Measurements from ENCODE around the gene GSTM1. TPM values are rescaled to one million over a fixed set of nuclear protein-coding genes. Genes with fewer than 3 reads are reported as not detected.
A peak's percentile ranks its signal among the peaks of the same experiment; 100 is the strongest.

The GSTM1 gene
- total RNA-seq: 16.7 TPM

DNA sequence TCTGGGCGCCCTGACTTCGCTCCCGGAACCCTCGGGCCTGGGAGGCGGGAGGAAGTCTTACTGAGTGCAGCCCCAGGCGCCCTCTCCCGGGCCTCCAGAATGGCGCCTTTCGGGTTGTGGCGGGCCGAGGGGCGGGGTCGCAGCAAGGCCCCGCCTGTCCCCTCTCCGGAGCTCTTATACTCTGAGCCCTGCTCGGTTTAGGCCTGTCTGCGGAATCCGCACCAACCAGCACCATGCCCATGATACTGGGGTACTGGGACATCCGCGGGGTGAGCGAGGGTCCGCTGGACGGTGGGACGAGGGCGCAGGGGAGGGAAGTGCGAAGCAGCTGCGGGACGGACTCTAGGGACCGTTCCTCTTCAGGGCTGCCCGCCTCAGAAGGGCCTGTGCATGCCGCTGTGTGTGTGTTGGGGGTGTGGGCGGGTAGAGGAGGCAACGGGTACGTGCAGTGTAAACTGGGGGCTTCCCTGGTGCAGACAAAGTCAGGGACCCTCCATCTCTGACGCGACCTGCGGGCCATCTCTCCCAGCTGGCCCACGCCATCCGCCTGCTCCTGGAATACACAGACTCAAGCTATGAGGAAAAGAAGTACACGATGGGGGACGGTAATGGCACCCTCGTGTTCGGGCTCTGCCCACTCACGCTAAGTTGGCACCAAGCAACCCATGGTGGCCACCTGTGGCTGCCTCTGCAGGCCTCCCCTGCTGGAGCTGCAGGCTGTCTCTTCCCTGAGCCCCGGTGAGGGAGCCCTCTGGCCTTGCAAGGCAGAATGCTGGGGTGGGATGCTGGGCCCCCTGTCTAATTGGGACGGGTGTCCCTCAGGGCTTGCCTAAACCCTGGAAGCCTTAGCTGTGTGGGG is at the start of gene GSTM1:
TSS of gene GSTM1 (plus strand) at position 177 of the 859 bp plus-strand sequence. CDS start at position 234, 57 bp downstream.
- no peaks in the 10 kb centered on the region for H3K9me3 ChIP-seq (ENCODE audit: control insufficient read depth in 3 of 3, low read length in 3 of 3)
- H3K27ac ChIP-seq (ENCODE audit: low read depth, low read length): no peak within 1 kb of the TSS
- H3K36me3 ChIP-seq (ENCODE audit: control insufficient read depth in 3 of 3, insufficient read depth in 3 of 3, low read length in 3 of 3): no peaks in the 10 kb centered on the region
- H3K27me3 ChIP-seq (ENCODE audit: control insufficient read depth in 3 of 3, insufficient read depth in 3 of 3, low read length in 3 of 3): no peaks in the 10 kb centered on the region
- peak within 1 kb of the TSS in 1 of 3 donors; percentile 87 for H3K9ac ChIP-seq (ENCODE audit: low read depth in 1 of 3, low read length in 3 of 3)
- peaks cover 0 to 6% (median 0%) of the 10 kb centered on the region in 3 donors for H3K4me1 ChIP-seq (ENCODE audit: control insufficient read depth in 3 of 3, insufficient read depth in 3 of 3, low read length in 3 of 3)
- H3K4me3 ChIP-seq (ENCODE audit: low read length in 3 of 3): peak within 1 kb of the TSS in 1 of 3 donors; percentile 73

DNA sequence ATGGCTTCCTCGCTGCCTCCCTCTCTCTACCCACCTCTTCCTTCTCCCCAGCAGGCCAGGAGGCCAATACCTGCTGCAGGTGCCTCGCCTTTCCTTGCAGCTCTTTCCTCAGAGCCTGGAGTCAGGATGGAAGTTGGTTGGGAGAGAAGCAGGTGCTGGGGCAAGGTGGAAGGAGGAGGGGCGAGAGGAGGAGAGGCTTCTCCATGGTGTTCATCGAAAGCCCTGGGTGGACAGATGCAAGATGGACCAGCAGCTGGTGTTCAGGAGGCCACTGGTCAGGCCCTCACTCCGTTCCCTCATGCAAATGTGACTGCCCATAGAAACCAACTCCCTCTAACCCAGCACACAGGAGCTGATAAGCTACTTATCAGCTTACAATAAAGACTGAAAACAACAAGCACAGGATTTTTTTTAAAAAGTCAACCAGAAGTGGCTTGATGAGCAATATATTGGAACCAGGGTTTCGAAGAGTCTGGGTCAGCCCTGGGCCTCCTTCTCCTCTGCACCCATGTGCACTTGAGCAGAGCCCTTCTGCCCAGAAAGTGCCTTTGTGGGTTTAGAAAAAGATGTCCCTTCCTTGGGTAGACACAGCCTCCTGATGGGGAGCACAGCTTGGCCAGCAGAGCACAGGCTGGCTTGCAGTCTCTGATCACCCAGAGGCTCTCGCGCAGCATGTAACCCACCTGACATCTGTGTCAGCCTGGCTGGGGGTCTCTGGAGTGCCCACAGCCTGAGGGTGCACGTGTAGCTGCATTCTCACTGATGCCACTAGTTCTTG is 48.4 kb upstream of the GSTM1 start:
- peaks cover 12 to 19% (median 18%) of the 10 kb centered on the region in 3 donors for H3K4me1 ChIP-seq (ENCODE audit: control insufficient read depth in 3 of 3, insufficient read depth in 3 of 3, low read length in 3 of 3)
- no peak overlapping the region for H3K9ac ChIP-seq (ENCODE audit: low read depth in 1 of 3, low read length in 3 of 3)
- no peaks in the 10 kb centered on the region for H3K27me3 ChIP-seq (ENCODE audit: control insufficient read depth in 3 of 3, insufficient read depth in 3 of 3, low read length in 3 of 3)
- no peaks in the 10 kb centered on the region for H3K36me3 ChIP-seq (ENCODE audit: control insufficient read depth in 3 of 3, insufficient read depth in 3 of 3, low read length in 3 of 3)
- no peaks in the 10 kb centered on the region for H3K9me3 ChIP-seq (ENCODE audit: control insufficient read depth in 3 of 3, low read length in 3 of 3)
- no peak overlapping the region for H3K27ac ChIP-seq (ENCODE audit: low read depth, low read length)
- H3K4me3 ChIP-seq (ENCODE audit: low read length in 3 of 3): no peak overlapping the region

- Histone ChIP-seq H3K27me3 (ENCODE audit: control insufficient read depth in 3 of 3, insufficient read depth in 3 of 3, low read length in 3 of 3) (no peaks in the 10 kb centered on the region), H3K4me1 (ENCODE audit: control insufficient read depth in 3 of 3, insufficient read depth in 3 of 3, low read length in 3 of 3) (peaks cover 12 to 19% (median 18%) of the 10 kb centered on the region in 3 donors), H3K27ac (ENCODE audit: low read depth, low read length) (no peak overlapping the region), H3K9ac (ENCODE audit: low read depth in 1 of 3, low read length in 3 of 3) (peak overlapping the region in 1 of 3 donors; percentile 44), H3K9me3 (ENCODE audit: control insufficient read depth in 3 of 3, low read length in 3 of 3) (no peaks in the 10 kb centered on the region), H3K4me3 (ENCODE audit: low read length in 3 of 3) (no peak overlapping the region), H3K36me3 (ENCODE audit: control insufficient read depth in 3 of 3, insufficient read depth in 3 of 3, low read length in 3 of 3) (no peaks in the 10 kb centered on the region)
Observed at GRCh38 chr1:109639841-109640184, 47.8 kb upstream of the GSTM1 start.

- Histone ChIP-seq H3K4me1 (ENCODE audit: control insufficient read depth in 3 of 3, insufficient read depth in 3 of 3, low read length in 3 of 3) (peaks cover 12 to 19% (median 18%) of the 10 kb centered on the region in 3 donors), H3K27me3 (ENCODE audit: control insufficient read depth in 3 of 3, insufficient read depth in 3 of 3, low read length in 3 of 3) (no peaks in the 10 kb centered on the region), H3K9me3 (ENCODE audit: control insufficient read depth in 3 of 3, low read length in 3 of 3) (no peaks in the 10 kb centered on the region), H3K36me3 (ENCODE audit: control insufficient read depth in 3 of 3, insufficient read depth in 3 of 3, low read length in 3 of 3) (no peaks in the 10 kb centered on the region), H3K27ac (ENCODE audit: low read depth, low read length) (no peak overlapping the region), H3K4me3 (ENCODE audit: low read length in 3 of 3) (no peak overlapping the region), H3K9ac (ENCODE audit: low read depth in 1 of 3, low read length in 3 of 3) (peak overlapping the region in 2 of 3 donors; percentile 16 to 44)
Observed at GRCh38 chr1:109640285-109640865, 47.2 kb upstream of the GSTM1 start.

DNA sequence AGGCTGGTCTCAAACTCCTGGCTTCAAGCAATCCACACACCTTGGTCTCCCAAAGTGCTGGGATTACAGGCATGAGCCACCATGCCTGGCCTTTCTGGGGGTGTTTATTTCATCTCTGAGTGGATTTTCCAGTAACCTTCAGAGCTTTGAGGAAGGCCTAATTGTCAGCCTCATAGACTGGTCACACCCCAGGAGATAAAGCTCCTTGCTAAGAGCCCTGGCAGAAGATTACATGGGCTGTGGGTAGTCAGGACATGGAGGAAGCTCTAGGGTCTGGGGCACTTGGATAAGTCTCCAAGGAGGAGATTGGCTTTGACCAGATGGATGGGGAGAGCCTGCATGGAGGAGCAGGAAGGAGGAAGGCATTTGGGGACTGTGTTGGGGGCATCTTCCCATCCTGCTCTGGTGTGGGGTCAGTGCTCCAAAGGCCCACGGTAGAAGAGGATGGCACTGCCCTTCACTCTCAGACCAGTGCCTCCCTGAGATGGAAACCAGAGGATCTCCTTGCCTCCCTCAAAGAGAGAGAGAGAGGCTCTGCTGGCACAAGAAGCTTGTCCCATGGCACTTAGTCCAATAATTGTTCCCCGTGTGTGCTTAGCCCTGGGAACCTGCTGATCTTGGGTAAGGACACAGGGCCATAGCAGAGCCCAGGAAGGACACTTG is 46.4 kb upstream of the GSTM1 start:
- H3K9me3 ChIP-seq (ENCODE audit: control insufficient read depth in 3 of 3, low read length in 3 of 3): no peaks in the 10 kb centered on the region
- H3K36me3 ChIP-seq (ENCODE audit: control insufficient read depth in 3 of 3, insufficient read depth in 3 of 3, low read length in 3 of 3): no peaks in the 10 kb centered on the region
- H3K27ac ChIP-seq (ENCODE audit: low read depth, low read length): no peak overlapping the region
- H3K4me3 ChIP-seq (ENCODE audit: low read length in 3 of 3): no peak overlapping the region
- H3K9ac ChIP-seq (ENCODE audit: low read depth in 1 of 3, low read length in 3 of 3): no peak overlapping the region
- H3K4me1 ChIP-seq (ENCODE audit: control insufficient read depth in 3 of 3, insufficient read depth in 3 of 3, low read length in 3 of 3): peaks cover 8 to 14% (median 14%) of the 10 kb centered on the region in 3 donors
- H3K27me3 ChIP-seq (ENCODE audit: control insufficient read depth in 3 of 3, insufficient read depth in 3 of 3, low read length in 3 of 3): no peaks in the 10 kb centered on the region

GRCh38 chr1:109641861-109642260 is 45.8 kb upstream of the GSTM1 start:
- peaks cover 2 to 10% (median 9%) of the 10 kb centered on the region in 3 donors for H3K4me1 ChIP-seq (ENCODE audit: control insufficient read depth in 3 of 3, insufficient read depth in 3 of 3, low read length in 3 of 3)
- H3K27me3 ChIP-seq (ENCODE audit: control insufficient read depth in 3 of 3, insufficient read depth in 3 of 3, low read length in 3 of 3): no peaks in the 10 kb centered on the region
- H3K36me3 ChIP-seq (ENCODE audit: control insufficient read depth in 3 of 3, insufficient read depth in 3 of 3, low read length in 3 of 3): no peaks in the 10 kb centered on the region
- no peak overlapping the region for H3K9ac ChIP-seq (ENCODE audit: low read depth in 1 of 3, low read length in 3 of 3)
- no peak overlapping the region for H3K4me3 ChIP-seq (ENCODE audit: low read length in 3 of 3)
- no peak overlapping the region for H3K27ac ChIP-seq (ENCODE audit: low read depth, low read length)
- no peaks in the 10 kb centered on the region for H3K9me3 ChIP-seq (ENCODE audit: control insufficient read depth in 3 of 3, low read length in 3 of 3)

GRCh38 chr1:109642626-109643025 is 45.0 kb upstream of the GSTM1 start:
- Histone ChIP-seq H3K27ac (ENCODE audit: low read depth, low read length) (no peak overlapping the region), H3K4me3 (ENCODE audit: low read length in 3 of 3) (no peak overlapping the region), H3K9me3 (ENCODE audit: control insufficient read depth in 3 of 3, low read length in 3 of 3) (no peaks in the 10 kb centered on the region), H3K27me3 (ENCODE audit: control insufficient read depth in 3 of 3, insufficient read depth in 3 of 3, low read length in 3 of 3) (no peaks in the 10 kb centered on the region), H3K9ac (ENCODE audit: low read depth in 1 of 3, low read length in 3 of 3) (no peak overlapping the region), H3K36me3 (ENCODE audit: control insufficient read depth in 3 of 3, insufficient read depth in 3 of 3, low read length in 3 of 3) (no peaks in the 10 kb centered on the region), H3K4me1 (ENCODE audit: control insufficient read depth in 3 of 3, insufficient read depth in 3 of 3, low read length in 3 of 3) (peaks cover 2 to 10% (median 9%) of the 10 kb centered on the region in 3 donors)

- Histone ChIP-seq H3K9ac (ENCODE audit: low read depth in 1 of 3, low read length in 3 of 3) (peak overlapping the region in 2 of 3 donors; percentile 14 to 81), H3K9me3 (ENCODE audit: control insufficient read depth in 3 of 3, low read length in 3 of 3) (no peaks in the 10 kb centered on the region), H3K4me1 (ENCODE audit: control insufficient read depth in 3 of 3, insufficient read depth in 3 of 3, low read length in 3 of 3) (peaks cover 2 to 10% (median 9%) of the 10 kb centered on the region in 3 donors), H3K36me3 (ENCODE audit: control insufficient read depth in 3 of 3, insufficient read depth in 3 of 3, low read length in 3 of 3) (no peaks in the 10 kb centered on the region), H3K27me3 (ENCODE audit: control insufficient read depth in 3 of 3, insufficient read depth in 3 of 3, low read length in 3 of 3) (no peaks in the 10 kb centered on the region), H3K4me3 (ENCODE audit: low read length in 3 of 3) (peak overlapping the region in 2 of 3 donors; percentile 36 to 58), H3K27ac (ENCODE audit: low read depth, low read length) (no peak overlapping the region)
Observed at GRCh38 chr1:109643385-109644230, 44.0 kb upstream of the GSTM1 start.

GRCh38 chr1:109644670-109645069 is 42.9 kb upstream of the GSTM1 start:
- no peak overlapping the region for H3K9ac ChIP-seq (ENCODE audit: low read depth in 1 of 3, low read length in 3 of 3)
- H3K4me3 ChIP-seq (ENCODE audit: low read length in 3 of 3): no peak overlapping the region
- no peaks in the 10 kb centered on the region for H3K36me3 ChIP-seq (ENCODE audit: control insufficient read depth in 3 of 3, insufficient read depth in 3 of 3, low read length in 3 of 3)
- H3K4me1 ChIP-seq (ENCODE audit: control insufficient read depth in 3 of 3, insufficient read depth in 3 of 3, low read length in 3 of 3): peaks cover 2 to 10% (median 9%) of the 10 kb centered on the region in 3 donors
- no peak overlapping the region for H3K27ac ChIP-seq (ENCODE audit: low read depth, low read length)
- no peaks in the 10 kb centered on the region for H3K9me3 ChIP-seq (ENCODE audit: control insufficient read depth in 3 of 3, low read length in 3 of 3)
- no peaks in the 10 kb centered on the region for H3K27me3 ChIP-seq (ENCODE audit: control insufficient read depth in 3 of 3, insufficient read depth in 3 of 3, low read length in 3 of 3)

Data from skeletal muscle tissue (tissue), 4 donors.